NB4 (cell line): ENCODE results near the gene FAM216B.

Experiments
- DNase-seq: peaks from one replicate; pipeline ENCODE4 v3.0.0; 2010; ENCODE audit warnings: low read depth
- H3K4me3 ChIP-seq: one replicate; pipeline ENCODE4 v1.5.1; 2011; ENCODE audit warnings: mild to moderate bottlenecking, low read depth, low read length, moderate library complexity
- CTCF ChIP-seq: IDR thresholded peaks from one replicate; pipeline ENCODE4 v1.5.1; 2012; ENCODE audit warnings: low read depth, low read length
- MAX ChIP-seq: IDR thresholded peaks from 2 replicates; pipeline ENCODE4 v1.6.1; 2011; ENCODE audit warnings: low read depth, low read length
- MYC ChIP-seq: IDR thresholded peaks from 2 replicates; pipeline ENCODE4 v1.6.1; 2011; ENCODE audit warnings: low read depth, low read length
- POLR2A ChIP-seq: IDR thresholded peaks from 2 replicates; pipeline ENCODE4 v1.6.1; 2011; ENCODE audit warnings: mild to moderate bottlenecking; ENCODE audit not compliant: insufficient read length; ENCODE audit errors: extremely low read depth

FAM216B gene

GRCh38 chr13:42753697-42754096 lies 27.7 kb upstream of the FAM216B start:
- no peak overlapping the region for H3K4me3 ChIP-seq
- no peak for TF ChIP-seq POLR2A
- no peak for TF ChIP-seq CTCF
- no peak for TF ChIP-seq MYC
- DNase-seq: no peak

GRCh38 chr13:42754801-42755510 lies 26.4 kb upstream of the FAM216B start:
- no peak overlapping the region for H3K4me3 ChIP-seq
- DNase-seq: no peak
- TF ChIP-seq MAX (no peak), MYC (no peak), CTCF (no peak), POLR2A (no peak)

- TF ChIP-seq MAX (no peak), CTCF (no peak)
- H3K4me3 ChIP-seq: no peak overlapping the region
Observed at GRCh38 chr13:42757678-42758420, 23.5 kb upstream of the FAM216B start.

GRCh38 chr13:42758515-42758914 lies 22.9 kb upstream of the FAM216B start:
- no peak overlapping the region for H3K4me3 ChIP-seq
- no peak for TF ChIP-seq CTCF
- no peak for TF ChIP-seq MAX
- no peak for TF ChIP-seq POLR2A
- no peak for TF ChIP-seq MYC
- no peak for DNase-seq

More at GRCh38 chr13:42757678-42758420, 23.5 kb upstream of the FAM216B start:
- no peak for DNase-seq

- no peak for DNase-seq
- no peak for TF ChIP-seq MYC
- no peak for TF ChIP-seq CTCF
- no peak for TF ChIP-seq MAX
- no peak for TF ChIP-seq POLR2A
- no peak overlapping the region for H3K4me3 ChIP-seq
Observed at GRCh38 chr13:42760951-42761350, 20.4 kb upstream of the FAM216B start.
